GM06990 (cell line): ENCODE data around the gene STIM2.
"Not testable (repeated sequence)": the region's sequence is repeated elsewhere in the genome, so short reads cannot be mapped to it uniquely, and the experiment has no call there.

Experiments used
- DNase-seq: peaks from one replicate; pipeline ENCODE4 v3.0.0-alpha.2; 2011; ENCODE audit not compliant: insufficient read length; ENCODE audit errors: extremely low read depth
- H3K27me3 ChIP-seq: replicated peaks from 2 replicates; pipeline ENCODE4 v1.6.0; 2011; ENCODE audit warnings: low read length; ENCODE audit not compliant: control insufficient read depth, insufficient read depth
- H3K36me3 ChIP-seq: 2 replicates; pipeline ENCODE4 v1.5.1; 2011; ENCODE audit warnings: low read length; ENCODE audit not compliant: control insufficient read depth, insufficient read depth
- H3K4me3 ChIP-seq: replicated peaks from 2 replicates; pipeline ENCODE4 v1.5.1; 2011; ENCODE audit warnings: low read depth, mild to moderate bottlenecking, control low read depth, low read length
- TF ChIP-seq, protein P1 (sequence below): IDR thresholded peaks from 2 replicates; pipeline ENCODE4 v1.5.1; 2011; ENCODE audit warnings: low read length, control low read depth, mild to moderate bottlenecking, inconsistent platforms; ENCODE audit not compliant: insufficient read depth, poor library complexity, severe bottlenecking

STIM2 gene

DNA sequence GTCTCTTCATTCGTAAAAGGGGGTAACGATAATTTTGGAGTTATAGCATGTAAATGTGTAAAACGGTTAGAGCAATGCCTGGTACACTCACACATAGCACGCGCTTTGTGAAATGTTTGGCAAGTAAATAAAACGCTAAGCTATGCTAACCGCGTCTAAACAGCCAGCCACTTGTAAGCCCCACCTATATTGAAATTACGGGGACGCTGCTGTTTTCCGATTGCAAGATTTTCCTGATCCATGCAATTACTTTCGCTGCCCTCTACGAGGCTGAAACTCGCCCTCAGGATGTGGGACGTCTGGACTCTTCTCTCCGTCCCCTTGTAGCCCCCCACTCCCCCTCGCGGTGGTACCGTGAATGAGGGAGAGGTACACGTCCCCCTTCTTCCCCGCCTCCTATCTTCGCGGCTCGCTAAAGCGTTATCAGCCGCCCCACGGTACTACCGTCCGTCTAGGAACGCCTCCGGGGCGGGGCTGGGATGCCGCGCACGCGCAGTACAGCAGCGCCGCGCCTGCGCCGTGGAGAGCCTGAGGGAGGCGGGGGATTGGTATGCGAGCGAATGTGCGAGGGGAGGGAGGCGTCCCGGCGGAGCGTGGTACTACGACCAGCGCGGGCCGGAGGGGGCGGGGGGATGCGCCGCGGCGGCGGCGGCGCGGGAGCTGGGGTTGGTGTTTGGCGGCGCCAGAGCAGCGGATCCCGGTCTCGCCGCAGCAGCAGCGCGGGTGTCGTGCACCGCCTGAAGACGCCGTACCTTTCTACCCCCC is at the start of gene STIM2:
TSS of gene STIM2 (plus strand) at position 685 of the 765 bp plus-strand sequence.
- Histone ChIP-seq H3K36me3 (no peaks in the 10 kb centered on the region), H3K4me3 (peak within 1 kb of the TSS; percentile 68), H3K27me3 (no peaks in the 10 kb centered on the region)
- DNase-seq, result peak; percentile 100
- TF ChIP-seq, protein P1, sequence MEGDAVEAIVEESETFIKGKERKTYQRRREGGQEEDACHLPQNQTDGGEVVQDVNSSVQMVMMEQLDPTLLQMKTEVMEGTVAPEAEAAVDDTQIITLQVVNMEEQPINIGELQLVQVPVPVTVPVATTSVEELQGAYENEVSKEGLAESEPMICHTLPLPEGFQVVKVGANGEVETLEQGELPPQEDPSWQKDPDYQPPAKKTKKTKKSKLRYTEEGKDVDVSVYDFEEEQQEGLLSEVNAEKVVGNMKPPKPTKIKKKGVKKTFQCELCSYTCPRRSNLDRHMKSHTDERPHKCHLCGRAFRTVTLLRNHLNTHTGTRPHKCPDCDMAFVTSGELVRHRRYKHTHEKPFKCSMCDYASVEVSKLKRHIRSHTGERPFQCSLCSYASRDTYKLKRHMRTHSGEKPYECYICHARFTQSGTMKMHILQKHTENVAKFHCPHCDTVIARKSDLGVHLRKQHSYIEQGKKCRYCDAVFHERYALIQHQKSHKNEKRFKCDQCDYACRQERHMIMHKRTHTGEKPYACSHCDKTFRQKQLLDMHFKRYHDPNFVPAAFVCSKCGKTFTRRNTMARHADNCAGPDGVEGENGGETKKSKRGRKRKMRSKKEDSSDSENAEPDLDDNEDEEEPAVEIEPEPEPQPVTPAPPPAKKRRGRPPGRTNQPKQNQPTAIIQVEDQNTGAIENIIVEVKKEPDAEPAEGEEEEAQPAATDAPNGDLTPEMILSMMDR, result peak; percentile 52

DNA sequence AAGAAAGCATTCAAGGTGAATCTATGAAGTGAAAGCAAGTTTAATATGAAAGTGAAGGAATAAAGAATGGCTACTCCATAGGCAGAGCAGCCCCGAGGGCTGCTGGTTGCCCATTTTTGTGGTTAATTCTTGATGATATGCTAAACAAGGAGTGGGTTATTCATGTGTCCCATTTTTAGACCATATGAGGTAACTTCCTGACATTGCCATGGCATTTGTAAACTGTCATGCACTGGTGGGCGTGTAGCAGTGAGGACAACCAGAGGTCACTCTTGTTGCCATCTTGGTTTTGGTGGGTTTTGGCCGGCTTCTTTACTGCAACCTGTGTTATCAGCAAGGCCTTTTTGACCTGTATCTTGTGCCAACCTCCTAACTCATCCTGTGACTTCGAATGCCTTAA is 49.1 kb upstream of the STIM2 start:
- not testable (repeated sequence) for H3K36me3 ChIP-seq, DNase-seq, H3K27me3 ChIP-seq, H3K4me3 ChIP-seq

DNA sequence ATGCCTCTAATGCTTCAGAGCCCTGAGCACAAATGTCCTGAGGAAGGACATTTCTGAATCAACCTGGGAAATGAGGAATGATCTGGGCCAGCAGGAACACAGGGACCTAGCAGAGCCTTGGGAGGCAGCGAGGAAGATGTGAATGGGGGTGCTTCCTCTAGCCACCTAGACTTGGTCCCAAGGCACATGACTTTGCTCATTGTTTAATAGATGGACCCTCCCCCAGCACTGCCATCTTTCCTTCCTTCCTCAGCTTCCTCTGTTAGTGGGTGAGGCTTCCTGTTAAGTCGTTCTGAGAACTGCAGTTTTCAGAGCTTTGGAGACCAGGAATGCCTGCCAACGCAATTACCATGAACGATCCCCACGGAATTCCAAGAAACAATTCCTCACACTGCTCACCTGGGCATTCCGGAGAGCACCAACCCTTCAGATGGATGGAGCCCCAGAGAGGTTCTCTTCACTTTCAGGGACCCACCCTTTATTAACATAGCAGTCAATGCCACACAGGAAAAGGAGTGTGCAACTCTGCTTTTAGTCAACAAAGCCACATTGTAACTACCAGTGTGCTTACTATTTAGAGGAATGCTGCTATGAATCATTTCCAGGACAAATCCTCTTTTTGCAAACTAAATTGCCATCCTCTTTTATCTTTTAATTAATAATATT is 48.5 kb upstream of the STIM2 start:
- no peak for DNase-seq
- TF ChIP-seq, protein P1, result no peak
- Histone ChIP-seq H3K36me3 (no peaks in the 10 kb centered on the region), H3K27me3 (no peaks in the 10 kb centered on the region), H3K4me3 (no peak overlapping the region)

DNA sequence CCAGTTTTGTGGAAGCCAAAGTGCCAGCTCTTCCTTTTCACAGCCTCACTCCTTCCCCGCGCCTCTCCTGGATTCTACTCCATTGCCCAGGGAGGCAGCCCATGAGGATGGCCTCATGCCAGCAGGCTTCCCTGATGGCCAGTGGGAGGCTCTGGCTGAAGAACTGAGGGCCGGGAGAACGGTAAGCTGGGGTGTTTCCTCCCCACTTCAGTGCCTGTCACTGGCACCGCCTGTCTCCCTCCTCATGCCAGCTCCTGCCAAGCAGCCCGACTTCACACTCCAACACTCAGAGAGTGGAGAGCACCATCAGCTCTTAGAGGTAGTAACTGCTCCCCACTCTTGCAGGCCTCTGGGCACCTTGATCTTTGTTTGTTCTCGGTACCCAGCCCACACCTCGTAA is 46.9 kb upstream of the STIM2 start:
- TF ChIP-seq, protein P1, result no peak
- Histone ChIP-seq H3K4me3 (no peak overlapping the region), H3K36me3 (no peaks in the 10 kb centered on the region), H3K27me3 (no peaks in the 10 kb centered on the region)
- DNase-seq, result no peak

DNA sequence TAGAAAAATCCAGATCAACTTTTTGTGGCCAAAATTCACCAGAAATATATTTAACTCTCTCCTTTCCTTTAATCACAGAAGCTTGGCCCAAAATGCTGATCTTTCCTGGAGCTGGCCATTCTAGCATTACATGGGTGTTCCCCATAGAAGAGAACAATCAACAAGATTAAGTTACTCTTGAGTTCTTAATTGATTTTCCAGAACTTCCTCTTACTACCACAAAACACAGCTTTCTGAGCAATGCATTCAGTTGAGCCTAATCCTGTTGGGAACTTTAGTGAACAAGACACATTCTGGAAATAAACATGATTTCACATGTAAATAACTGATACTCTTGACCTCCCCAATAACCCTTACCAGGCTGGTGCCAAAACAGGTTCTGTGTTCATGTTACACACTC is 45.4 kb upstream of the STIM2 start:
- Histone ChIP-seq H3K4me3 (no peak overlapping the region), H3K36me3 (no peaks in the 10 kb centered on the region), H3K27me3 (no peaks in the 10 kb centered on the region)
- no peak for DNase-seq
- TF ChIP-seq, protein P1, result no peak

DNA sequence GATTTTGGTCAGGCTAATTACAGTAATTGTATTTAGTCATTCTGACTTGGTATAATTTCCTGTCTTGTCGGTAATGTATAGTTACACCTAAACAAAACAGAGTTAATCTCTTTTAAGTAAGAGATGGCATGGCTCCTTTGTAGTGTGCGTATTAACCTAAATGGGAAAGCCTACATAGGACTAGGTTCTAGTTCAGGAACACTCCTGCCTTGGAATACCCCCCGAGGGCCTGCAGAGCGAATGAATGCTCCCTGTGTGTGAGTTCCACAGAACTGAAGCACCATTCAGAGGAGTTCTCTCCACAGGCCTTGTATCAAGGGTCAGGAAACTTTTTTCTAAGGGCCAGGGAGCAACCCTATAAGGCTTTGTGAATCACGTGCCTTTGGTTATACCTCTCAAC is 44.9 kb upstream of the STIM2 start:
- TF ChIP-seq, protein P1, result no peak
- Histone ChIP-seq H3K36me3 (no peaks in the 10 kb centered on the region), H3K4me3 (no peak overlapping the region), H3K27me3 (no peaks in the 10 kb centered on the region)
- DNase-seq, result no peak
